HL-60 (cell line): ENCODE results near the gene RBM10.

Source experiments
- DNase-seq, 2 experiments: peaks; one replicate each; pipeline ENCODE4 v3.0.0-alpha.2; 2010 to 2020; ENCODE audit warnings: low read depth in 1 of 2, low spot score in 1 of 2
- H3K27ac ChIP-seq: fragments of 250-450 bp; sonication (Bioruptor Pico); replicated peaks from 2 replicates; pipeline ENCODE4 v1.5.1; 2020; ENCODE audit warnings: mild to moderate bottlenecking, moderate library complexity
- H3K27me3 ChIP-seq: fragments of 250-450 bp; sonication (Bioruptor Pico); 2 replicates; pipeline ENCODE4 v1.5.1; 2021; ENCODE audit warnings: mild to moderate bottlenecking, moderate library complexity; ENCODE audit not compliant: insufficient read depth, poor library complexity, severe bottlenecking
- H3K4me3 ChIP-seq: replicated peaks from 2 replicates; pipeline ENCODE4 v1.5.1; 2011; ENCODE audit warnings: mild to moderate bottlenecking, control low read depth, low read length; ENCODE audit not compliant: insufficient read depth
- GABPA ChIP-seq: IDR thresholded peaks from 2 replicates; pipeline ENCODE4 v1.6.1; 2012; ENCODE audit warnings: low read depth
- POLR2AphosphoS5 ChIP-seq: IDR thresholded peaks from 2 replicates; pipeline ENCODE4 v1.6.1; 2012; ENCODE audit warnings: low read depth
- SPI1 ChIP-seq: IDR thresholded peaks from 2 replicates; pipeline ENCODE4 v1.6.1; 2012; ENCODE audit warnings: low read depth, mild to moderate bottlenecking, borderline replicate concordance
- TF ChIP-seq, protein P1 (sequence below): IDR thresholded peaks from 2 replicates; pipeline ENCODE4 v1.6.1; 2012; ENCODE audit warnings: low read depth; ENCODE audit not compliant: insufficient replicate concordance
- TF ChIP-seq, protein P2 (sequence below): IDR thresholded peaks from one replicate; pipeline ENCODE4 v1.5.1; 2011; ENCODE audit warnings: low read length, control low read depth, inconsistent platforms; ENCODE audit not compliant: insufficient read depth

RBM10 gene

DNA sequence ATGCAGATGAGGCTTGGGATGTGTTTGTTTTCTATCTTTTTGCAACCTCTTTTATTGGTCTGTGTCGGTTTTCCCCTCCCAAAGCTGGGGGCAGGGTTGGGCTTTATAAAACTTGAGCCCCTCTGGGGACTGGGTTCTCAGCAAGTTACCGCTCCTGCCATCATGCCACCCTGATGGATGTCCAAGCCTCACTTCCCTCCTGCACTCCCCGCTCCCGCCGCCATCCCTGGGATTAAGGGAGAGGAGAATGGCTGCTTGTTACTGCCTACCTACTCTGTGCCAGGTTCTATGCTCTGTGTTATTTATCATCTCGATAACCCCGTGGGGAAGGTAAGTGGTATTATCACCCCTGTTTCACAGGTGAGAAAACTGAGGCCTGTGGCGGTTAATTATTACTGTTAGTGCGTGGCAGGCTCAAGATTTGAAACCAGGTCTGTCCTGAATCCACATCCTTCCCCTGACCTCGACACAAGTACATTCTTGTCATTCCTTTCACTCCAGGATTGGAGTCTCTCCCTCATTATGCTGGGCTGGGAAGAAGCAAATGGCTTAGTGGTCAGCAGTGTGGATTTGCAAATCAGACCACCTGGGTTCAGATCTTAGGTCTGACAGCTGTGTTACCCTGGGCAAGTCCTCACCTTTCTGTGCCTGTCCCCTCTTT is 53.1 kb downstream of the RBM10 start:
- Histone ChIP-seq H3K4me3 (no peak overlapping the region), H3K27me3 (no peaks in the 10 kb centered on the region), H3K27ac (no peak overlapping the region)
- no peak for TF ChIP-seq GABPA
- no peak for TF ChIP-seq POLR2AphosphoS5
- TF ChIP-seq, protein P1, sequence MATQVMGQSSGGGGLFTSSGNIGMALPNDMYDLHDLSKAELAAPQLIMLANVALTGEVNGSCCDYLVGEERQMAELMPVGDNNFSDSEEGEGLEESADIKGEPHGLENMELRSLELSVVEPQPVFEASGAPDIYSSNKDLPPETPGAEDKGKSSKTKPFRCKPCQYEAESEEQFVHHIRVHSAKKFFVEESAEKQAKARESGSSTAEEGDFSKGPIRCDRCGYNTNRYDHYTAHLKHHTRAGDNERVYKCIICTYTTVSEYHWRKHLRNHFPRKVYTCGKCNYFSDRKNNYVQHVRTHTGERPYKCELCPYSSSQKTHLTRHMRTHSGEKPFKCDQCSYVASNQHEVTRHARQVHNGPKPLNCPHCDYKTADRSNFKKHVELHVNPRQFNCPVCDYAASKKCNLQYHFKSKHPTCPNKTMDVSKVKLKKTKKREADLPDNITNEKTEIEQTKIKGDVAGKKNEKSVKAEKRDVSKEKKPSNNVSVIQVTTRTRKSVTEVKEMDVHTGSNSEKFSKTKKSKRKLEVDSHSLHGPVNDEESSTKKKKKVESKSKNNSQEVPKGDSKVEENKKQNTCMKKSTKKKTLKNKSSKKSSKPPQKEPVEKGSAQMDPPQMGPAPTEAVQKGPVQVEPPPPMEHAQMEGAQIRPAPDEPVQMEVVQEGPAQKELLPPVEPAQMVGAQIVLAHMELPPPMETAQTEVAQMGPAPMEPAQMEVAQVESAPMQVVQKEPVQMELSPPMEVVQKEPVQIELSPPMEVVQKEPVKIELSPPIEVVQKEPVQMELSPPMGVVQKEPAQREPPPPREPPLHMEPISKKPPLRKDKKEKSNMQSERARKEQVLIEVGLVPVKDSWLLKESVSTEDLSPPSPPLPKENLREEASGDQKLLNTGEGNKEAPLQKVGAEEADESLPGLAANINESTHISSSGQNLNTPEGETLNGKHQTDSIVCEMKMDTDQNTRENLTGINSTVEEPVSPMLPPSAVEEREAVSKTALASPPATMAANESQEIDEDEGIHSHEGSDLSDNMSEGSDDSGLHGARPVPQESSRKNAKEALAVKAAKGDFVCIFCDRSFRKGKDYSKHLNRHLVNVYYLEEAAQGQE = no peak
- TF ChIP-seq SPI1 = no peak
- DNase-seq = no peak

DNA sequence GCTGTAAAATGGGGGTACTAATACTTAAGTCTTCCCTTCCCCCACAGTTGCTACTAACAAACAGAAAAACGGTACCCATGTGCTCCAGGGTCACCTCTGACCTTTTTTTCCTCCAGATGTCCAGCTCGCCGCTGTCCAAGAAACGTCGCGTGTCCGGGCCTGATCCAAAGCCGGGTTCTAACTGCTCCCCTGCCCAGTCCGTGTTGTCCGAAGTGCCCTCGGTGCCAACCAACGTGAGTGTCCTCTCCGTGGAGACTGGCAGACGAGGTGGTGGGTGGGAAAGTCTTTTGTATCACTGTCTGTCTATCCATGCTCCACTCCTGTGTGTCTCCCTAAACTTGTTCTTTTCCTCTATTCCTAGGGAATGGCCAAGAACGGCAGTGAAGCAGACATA is 53.7 kb downstream of the RBM10 start:
- H3K27ac ChIP-seq = no peak overlapping the region
- no peak for DNase-seq
- H3K27me3 ChIP-seq = no peaks in the 10 kb centered on the region
- H3K4me3 ChIP-seq = no peak overlapping the region
- TF ChIP-seq, protein P2, sequence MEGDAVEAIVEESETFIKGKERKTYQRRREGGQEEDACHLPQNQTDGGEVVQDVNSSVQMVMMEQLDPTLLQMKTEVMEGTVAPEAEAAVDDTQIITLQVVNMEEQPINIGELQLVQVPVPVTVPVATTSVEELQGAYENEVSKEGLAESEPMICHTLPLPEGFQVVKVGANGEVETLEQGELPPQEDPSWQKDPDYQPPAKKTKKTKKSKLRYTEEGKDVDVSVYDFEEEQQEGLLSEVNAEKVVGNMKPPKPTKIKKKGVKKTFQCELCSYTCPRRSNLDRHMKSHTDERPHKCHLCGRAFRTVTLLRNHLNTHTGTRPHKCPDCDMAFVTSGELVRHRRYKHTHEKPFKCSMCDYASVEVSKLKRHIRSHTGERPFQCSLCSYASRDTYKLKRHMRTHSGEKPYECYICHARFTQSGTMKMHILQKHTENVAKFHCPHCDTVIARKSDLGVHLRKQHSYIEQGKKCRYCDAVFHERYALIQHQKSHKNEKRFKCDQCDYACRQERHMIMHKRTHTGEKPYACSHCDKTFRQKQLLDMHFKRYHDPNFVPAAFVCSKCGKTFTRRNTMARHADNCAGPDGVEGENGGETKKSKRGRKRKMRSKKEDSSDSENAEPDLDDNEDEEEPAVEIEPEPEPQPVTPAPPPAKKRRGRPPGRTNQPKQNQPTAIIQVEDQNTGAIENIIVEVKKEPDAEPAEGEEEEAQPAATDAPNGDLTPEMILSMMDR = no peak
- TF ChIP-seq, protein P1 = no peak
- TF ChIP-seq POLR2AphosphoS5 (no peak), SPI1 (no peak), GABPA (no peak)

DNA sequence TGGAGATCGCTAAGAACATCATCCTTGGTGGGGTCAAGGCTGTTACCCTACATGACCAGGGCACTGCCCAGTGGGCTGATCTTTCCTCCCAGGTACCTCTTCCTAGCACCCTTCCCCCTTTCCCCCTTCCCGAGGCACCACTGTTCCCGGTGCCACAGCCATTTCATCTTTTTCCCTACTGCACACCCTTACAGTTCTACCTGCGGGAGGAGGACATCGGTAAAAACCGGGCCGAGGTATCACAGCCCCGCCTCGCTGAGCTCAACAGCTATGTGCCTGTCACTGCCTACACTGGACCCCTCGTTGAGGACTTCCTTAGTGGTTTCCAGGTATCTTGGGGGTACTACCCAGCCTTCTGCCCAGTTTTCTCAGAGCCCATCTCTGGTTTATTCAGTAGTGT is 54.3 kb downstream of the RBM10 start:
- DNase-seq = no peak
- Histone ChIP-seq H3K27ac (no peak overlapping the region), H3K27me3 (no peaks in the 10 kb centered on the region), H3K4me3 (no peak overlapping the region)
- TF ChIP-seq, protein P1 = no peak
- TF ChIP-seq SPI1 = no peak
- no peak for TF ChIP-seq GABPA
- TF ChIP-seq, protein P2 = no peak
- TF ChIP-seq POLR2AphosphoS5 = no peak
